ENCODE measurements around the gene POU6F2. TPM values are rescaled to one million over a fixed set of nuclear protein-coding genes. Genes with fewer than 3 reads are reported as not detected.
"Not testable (repeated sequence)": the region's sequence is repeated elsewhere in the genome, so short reads cannot be mapped to it uniquely, and the experiment has no call there.

POU6F2 gene
- total RNA-seq, 8 experiments from 2014 or later: 0.15 to 11.1 (median 6.9) TPM; not detected in 1

GRCh38 chr7:39317896-39318295 is 340.2 kb downstream of the POU6F2 start:
- in situ Hi-C loops (cut with MboI; ENCODE audit: low pct_unique_long_range_greater_than_20kb in 2 of 9, low sequenced_read_pairs in 9 of 9, unreplicated experiment in 9 of 9): no loop called here
- 0 to 100% (median 78%) methylated on average over 1 to 5 of the region's 5 CpGs; no CpG with 5 or more reads in 1 of the 10 experiments for WGBS, 10 experiments
- H3K4me3 ChIP-seq: no peak overlapping the region
- no peak for ATAC-seq (replicated peaks in 6 of 8)
- H3K27ac ChIP-seq: no peak overlapping the region
- H3K4me1 ChIP-seq (replicated peaks in 1 of 2): peaks cover 7 to 8% of the 10 kb centered on the region in 2 donors

- 0 to 100% (median 42%) methylated on average over 1 to 3 of the region's 3 CpGs; no CpG with 5 or more reads in 5 of the 10 experiments for WGBS, 10 experiments
- Histone ChIP-seq H3K4me1 (replicated peaks in 1 of 2) (no peaks in the 10 kb centered on the region), H3K27ac (no peak overlapping the region), H3K4me3 (no peak overlapping the region)
- no peak for ATAC-seq (replicated peaks in 6 of 8)
- in situ Hi-C loops (cut with MboI; ENCODE audit: low pct_unique_long_range_greater_than_20kb in 2 of 9, low sequenced_read_pairs in 9 of 9, unreplicated experiment in 9 of 9): no loop called here
These were observed 343.5 kb downstream of the POU6F2 start for GRCh38 chr7:39321245-39321644.

- Histone ChIP-seq H3K4me3 (no peak overlapping the region), H3K4me1 (replicated peaks in 1 of 2) (no peaks in the 10 kb centered on the region), H3K27ac (no peak overlapping the region)
- WGBS, 10 experiments: 27 to 97% (median 85%) methylated on average over 1 to 8 of the region's 8 CpGs
- in situ Hi-C loops (cut with MboI; ENCODE audit: low pct_unique_long_range_greater_than_20kb in 2 of 9, low sequenced_read_pairs in 9 of 9, unreplicated experiment in 9 of 9): no loop called here
- no peak for ATAC-seq (replicated peaks in 6 of 8)
These were observed 344.3 kb downstream of the POU6F2 start for GRCh38 chr7:39321909-39322498.

GRCh38 chr7:39324139-39324760 is 346.5 kb downstream of the POU6F2 start:
- ATAC-seq (replicated peaks in 6 of 8): no peak
- WGBS, 10 experiments: 18 to 100% (median 89%) methylated on average over 1 to 4 of the region's 4 CpGs; no CpG with 5 or more reads in 1 of the 10 experiments

GRCh38 chr7:39331607-39332006 is 353.9 kb downstream of the POU6F2 start:
- H3K4me1 ChIP-seq (replicated peaks in 1 of 2); ATAC-seq (replicated peaks in 6 of 8); H3K4me3 ChIP-seq; in situ Hi-C loops (cut with MboI; ENCODE audit: low pct_unique_long_range_greater_than_20kb in 2 of 9, low sequenced_read_pairs in 9 of 9, unreplicated experiment in 9 of 9); H3K27ac ChIP-seq: not testable (repeated sequence)
- 0 to 100% (median 83%) methylated on average over 1 to 11 of the region's 13 CpGs; no CpG with 5 or more reads in 2 of the 10 experiments for WGBS, 10 experiments

More at GRCh38 chr7:39324139-39324760, 346.5 kb downstream of the POU6F2 start:
- Histone ChIP-seq H3K4me1 (replicated peaks in 1 of 2) (no peaks in the 10 kb centered on the region), H3K4me3 (no peak overlapping the region), H3K27ac (no peak overlapping the region)
- in situ Hi-C loops (cut with MboI; ENCODE audit: low pct_unique_long_range_greater_than_20kb in 2 of 9, low sequenced_read_pairs in 9 of 9, unreplicated experiment in 9 of 9): no loop called here

- ATAC-seq (replicated peaks in 6 of 8): no peak
- WGBS, 10 experiments: 0 to 83% (median 70%) methylated on average over 1 to 2 of the region's 2 CpGs; no CpG with 5 or more reads in 1 of the 10 experiments
- in situ Hi-C loops (cut with MboI; ENCODE audit: low pct_unique_long_range_greater_than_20kb in 2 of 9, low sequenced_read_pairs in 9 of 9, unreplicated experiment in 9 of 9): no loop called here
These were observed 354.4 kb downstream of the POU6F2 start for GRCh38 chr7:39332142-39332541.

GRCh38 chr7:39333701-39334100 is 356.0 kb downstream of the POU6F2 start:
- in situ Hi-C loops (cut with MboI; ENCODE audit: low pct_unique_long_range_greater_than_20kb in 2 of 9, low sequenced_read_pairs in 9 of 9, unreplicated experiment in 9 of 9): no loop called here
- ATAC-seq (replicated peaks in 6 of 8): no peak

More at GRCh38 chr7:39332142-39332541, 354.4 kb downstream of the POU6F2 start:
- Histone ChIP-seq H3K27ac (no peak overlapping the region), H3K4me3 (no peak overlapping the region), H3K4me1 (replicated peaks in 1 of 2) (no peaks in the 10 kb centered on the region)

GRCh38 chr7:39336442-39336841 is 358.7 kb downstream of the POU6F2 start:
- Histone ChIP-seq H3K4me1 (replicated peaks in 1 of 2) (no peaks in the 10 kb centered on the region), H3K4me3 (no peak overlapping the region), H3K27ac (no peak overlapping the region)
- ATAC-seq (replicated peaks in 6 of 8): no peak
- in situ Hi-C loops (cut with MboI; ENCODE audit: low pct_unique_long_range_greater_than_20kb in 2 of 9, low sequenced_read_pairs in 9 of 9, unreplicated experiment in 9 of 9): no loop called here
- WGBS, 10 experiments: 20 to 100% (median 64%) methylated on average over 1 to 2 of the region's 2 CpGs; no CpG with 5 or more reads in 2 of the 10 experiments

More at GRCh38 chr7:39333701-39334100, 356.0 kb downstream of the POU6F2 start:
- H3K4me3 ChIP-seq: no peak overlapping the region
- no peak overlapping the region for H3K27ac ChIP-seq
- no peaks in the 10 kb centered on the region for H3K4me1 ChIP-seq (replicated peaks in 1 of 2)
- 80 to 83% (median 83%) methylated on average over 1 of the region's 1 CpG; no CpG with 5 or more reads in 7 of the 10 experiments for WGBS, 10 experiments

GRCh38 chr7:39338716-39339115 is 361.0 kb downstream of the POU6F2 start:
- no peaks in the 10 kb centered on the region for H3K4me1 ChIP-seq (replicated peaks in 1 of 2)
- in situ Hi-C loops (cut with MboI; ENCODE audit: low pct_unique_long_range_greater_than_20kb in 2 of 9, low sequenced_read_pairs in 9 of 9, unreplicated experiment in 9 of 9): no loop called here
- WGBS, 10 experiments: 0 to 100% (median 93%) methylated on average over 1 to 2 of the region's 2 CpGs; no CpG with 5 or more reads in 3 of the 10 experiments

GRCh38 chr7:39339591-39339990 is 361.9 kb downstream of the POU6F2 start:
- ATAC-seq (replicated peaks in 6 of 8): no peak
- Histone ChIP-seq H3K27ac (no peak overlapping the region), H3K4me1 (replicated peaks in 1 of 2) (no peaks in the 10 kb centered on the region), H3K4me3 (no peak overlapping the region)
- 10 to 88% (median 80%) methylated on average over 1 to 2 of the region's 10 CpGs; no CpG with 5 or more reads in 7 of the 10 experiments for WGBS, 10 experiments
- in situ Hi-C loops (cut with MboI; ENCODE audit: low pct_unique_long_range_greater_than_20kb in 2 of 9, low sequenced_read_pairs in 9 of 9, unreplicated experiment in 9 of 9): no loop called here

More at GRCh38 chr7:39338716-39339115, 361.0 kb downstream of the POU6F2 start:
- Histone ChIP-seq H3K27ac (no peak overlapping the region), H3K4me3 (no peak overlapping the region)
- ATAC-seq (replicated peaks in 6 of 8): no peak

GRCh38 chr7:39341083-39341482 is 363.4 kb downstream of the POU6F2 start:
- ATAC-seq (replicated peaks in 6 of 8): no peak
- in situ Hi-C loops (cut with MboI; ENCODE audit: low pct_unique_long_range_greater_than_20kb in 2 of 9, low sequenced_read_pairs in 9 of 9, unreplicated experiment in 9 of 9): no loop called here
- 11 to 100% (median 89%) methylated on average over 1 to 5 of the region's 5 CpGs; no CpG with 5 or more reads in 3 of the 10 experiments for WGBS, 10 experiments

GRCh38 chr7:39342763-39343162 is 365.1 kb downstream of the POU6F2 start:
- in situ Hi-C loops (cut with MboI; ENCODE audit: low pct_unique_long_range_greater_than_20kb in 2 of 9, low sequenced_read_pairs in 9 of 9, unreplicated experiment in 9 of 9): no loop called here
- ATAC-seq (replicated peaks in 6 of 8): no peak

More at GRCh38 chr7:39341083-39341482, 363.4 kb downstream of the POU6F2 start:
- Histone ChIP-seq H3K4me3 (no peak overlapping the region), H3K4me1 (replicated peaks in 1 of 2) (no peaks in the 10 kb centered on the region), H3K27ac (no peak overlapping the region)

GRCh38 chr7:39349452-39350123 is 371.9 kb downstream of the POU6F2 start:
- Histone ChIP-seq H3K4me3 (no peak overlapping the region), H3K27ac (no peak overlapping the region), H3K4me1 (replicated peaks in 1 of 2) (peaks cover 17 to 18% of the 10 kb centered on the region in 2 donors)
- in situ Hi-C loops (cut with MboI; ENCODE audit: low pct_unique_long_range_greater_than_20kb in 2 of 9, low sequenced_read_pairs in 9 of 9, unreplicated experiment in 9 of 9): no loop called here
- ATAC-seq (replicated peaks in 6 of 8): no peak
- WGBS, 10 experiments: 37 to 100% (median 84%) methylated on average over 1 to 7 of the region's 7 CpGs; no CpG with 5 or more reads in 1 of the 10 experiments

More at GRCh38 chr7:39342763-39343162, 365.1 kb downstream of the POU6F2 start:
- Histone ChIP-seq H3K4me3 (no peak overlapping the region), H3K27ac (no peak overlapping the region), H3K4me1 (replicated peaks in 1 of 2) (no peaks in the 10 kb centered on the region)
- 33 to 89% (median 46%) methylated on average over 1 to 3 of the region's 3 CpGs; no CpG with 5 or more reads in 2 of the 10 experiments for WGBS, 10 experiments
